ENCODE results near the gene ROR2. TPM values are rescaled to one million over a fixed set of nuclear protein-coding genes. Genes with fewer than 3 reads are reported as not detected.

The ROR2 gene
- total and polyA plus RNA-seq, 2 donors (not counting 3 experiments of a cell fraction or from before 2014, with no cell fraction given) = not detected

DNA sequence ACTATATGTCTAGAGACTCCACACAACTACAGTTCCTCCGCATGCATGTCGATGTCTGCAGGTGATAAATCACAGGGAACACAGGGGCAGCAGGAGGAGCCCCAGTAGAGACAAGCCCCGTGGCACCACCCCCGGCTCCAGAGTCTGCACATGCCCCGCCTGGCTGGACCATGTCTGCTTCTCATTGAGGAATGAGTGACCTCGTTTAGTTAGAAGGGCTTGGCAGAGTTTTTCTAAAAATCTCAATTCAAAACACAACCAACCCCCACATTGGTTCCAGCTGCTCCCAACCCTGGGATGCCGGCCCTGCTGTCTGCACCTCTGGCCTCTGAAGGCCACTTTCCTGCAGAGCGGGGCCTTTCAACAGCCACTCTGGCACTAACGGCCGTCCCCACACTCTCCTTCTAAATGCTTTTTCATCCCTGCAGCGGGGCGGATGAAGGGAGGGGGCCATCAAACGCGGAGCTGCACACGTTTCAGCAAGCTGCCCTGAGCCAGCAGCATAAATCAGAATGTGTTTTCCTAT is 106.3 kb downstream of the ROR2 start:
- H3K27ac ChIP-seq (ENCODE audit: insufficient read depth, low read depth, low read length) = no peak overlapping the region
- ChIA-PET POLR2A (no interaction called here), CTCF (no interaction called here)
- no peaks in the 10 kb centered on the region for H3K9me1 ChIP-seq (replicated peaks; ENCODE audit: control insufficient read depth, extremely low read depth, insufficient read depth, low read length)
- H3K9ac ChIP-seq (replicated peaks; ENCODE audit: extremely low read depth, insufficient read depth, low read length) = no peak overlapping the region
- H3K79me2 ChIP-seq (ENCODE audit: control insufficient read depth, insufficient read depth, low read length) = no peaks in the 10 kb centered on the region
- BruUV-seq (replicated peaks) = no TSS peak
- TF ChIP-seq FOS (IDR thresholded peaks at IDR 0.05; ENCODE audit: borderline replicate concordance, insufficient read depth, low read length) (no peak), POLR2AphosphoS5 (IDR thresholded peaks at IDR 0.05; ENCODE audit: insufficient read depth, low read depth, low read length) (no peak), POLR2A (IDR thresholded peaks at IDR 0.05; ENCODE audit: low read depth, low read length) (no peak), JUN (IDR thresholded peaks at IDR 0.05; ENCODE audit: borderline replicate concordance, insufficient read depth, insufficient read length, low read depth) (no peak)
- TF ChIP-seq, protein P1, sequence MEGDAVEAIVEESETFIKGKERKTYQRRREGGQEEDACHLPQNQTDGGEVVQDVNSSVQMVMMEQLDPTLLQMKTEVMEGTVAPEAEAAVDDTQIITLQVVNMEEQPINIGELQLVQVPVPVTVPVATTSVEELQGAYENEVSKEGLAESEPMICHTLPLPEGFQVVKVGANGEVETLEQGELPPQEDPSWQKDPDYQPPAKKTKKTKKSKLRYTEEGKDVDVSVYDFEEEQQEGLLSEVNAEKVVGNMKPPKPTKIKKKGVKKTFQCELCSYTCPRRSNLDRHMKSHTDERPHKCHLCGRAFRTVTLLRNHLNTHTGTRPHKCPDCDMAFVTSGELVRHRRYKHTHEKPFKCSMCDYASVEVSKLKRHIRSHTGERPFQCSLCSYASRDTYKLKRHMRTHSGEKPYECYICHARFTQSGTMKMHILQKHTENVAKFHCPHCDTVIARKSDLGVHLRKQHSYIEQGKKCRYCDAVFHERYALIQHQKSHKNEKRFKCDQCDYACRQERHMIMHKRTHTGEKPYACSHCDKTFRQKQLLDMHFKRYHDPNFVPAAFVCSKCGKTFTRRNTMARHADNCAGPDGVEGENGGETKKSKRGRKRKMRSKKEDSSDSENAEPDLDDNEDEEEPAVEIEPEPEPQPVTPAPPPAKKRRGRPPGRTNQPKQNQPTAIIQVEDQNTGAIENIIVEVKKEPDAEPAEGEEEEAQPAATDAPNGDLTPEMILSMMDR (IDR thresholded peaks at IDR 0.05; ENCODE audit: extremely low read depth in 1 of 2, insufficient read depth in 1 of 2, low read depth in 1 of 2, low read length in 2 of 2) = no peak
- H3K4me3 ChIP-seq (replicated peaks in 1 of 3; ENCODE audit: insufficient read depth in 1 of 3, low read depth in 1 of 3, low read length in 3 of 3) = no peak overlapping the region
- no peaks in the 10 kb centered on the region for H3K36me3 ChIP-seq (ENCODE audit: control insufficient read depth in 2 of 2, extremely low read depth in 1 of 2, insufficient read depth in 2 of 2, low read length in 2 of 2)
- intact Hi-C loops (cut with micrococcal nuclease) = no loop called here
- H3K9me3 ChIP-seq (replicated peaks; ENCODE audit: control insufficient read depth, insufficient read depth, low read length) = no peaks in the 10 kb centered on the region
- no peak for FAIRE-seq
- H3K27me3 ChIP-seq (ENCODE audit: control insufficient read depth in 2 of 2, insufficient read depth in 2 of 2, low read length in 2 of 2) = no peaks in the 10 kb centered on the region
- dilution Hi-C loops (cut with MboI; ENCODE audit: extremely low pct_ligation_motif_present, low sequenced_read_pairs) = no loop called here
- H2AFZ ChIP-seq (ENCODE audit: low read depth, low read length) = no peak overlapping the region
- H3K4me2 ChIP-seq (ENCODE audit: insufficient read depth, low read length) = no peak overlapping the region
- H4K20me1 ChIP-seq (replicated peaks; ENCODE audit: control insufficient read depth, extremely low read depth, insufficient read depth, low read length) = no peaks in the 10 kb centered on the region
- DNase-seq (ENCODE audit: low read depth, low spot score) = no peak
- H3K4me1 ChIP-seq (ENCODE audit: control insufficient read depth, extremely low read depth, insufficient read depth, low read length) = no peaks in the 10 kb centered on the region

DNA sequence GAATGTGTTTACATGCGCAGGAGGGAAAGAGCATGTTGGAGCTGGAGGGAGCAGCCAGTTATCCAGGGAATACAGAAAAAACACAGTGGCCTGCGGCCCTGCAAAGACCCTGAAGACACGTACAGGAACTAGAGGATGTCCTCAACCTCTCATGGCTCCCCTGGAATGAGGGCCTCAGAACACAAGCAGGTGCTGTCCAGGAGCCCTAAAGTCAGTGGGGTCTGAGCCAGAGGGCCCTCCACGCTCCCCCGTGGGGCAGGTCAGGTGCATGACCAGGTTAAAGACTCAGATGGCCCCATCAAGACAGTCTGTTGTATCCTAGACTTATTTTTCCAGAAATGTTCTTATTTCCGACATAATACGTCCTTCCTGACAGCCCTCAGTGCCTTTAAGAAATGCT is 106.9 kb downstream of the ROR2 start:
- TF ChIP-seq POLR2A (IDR thresholded peaks at IDR 0.05; ENCODE audit: low read depth, low read length) = no peak
- TF ChIP-seq FOS (IDR thresholded peaks at IDR 0.05; ENCODE audit: borderline replicate concordance, insufficient read depth, low read length) = no peak
- no peak for TF ChIP-seq EZH2 (IDR thresholded peaks at IDR 0.05; ENCODE audit: borderline replicate concordance, low read depth, low read length, severe bottlenecking)
- TF ChIP-seq, protein P2, sequence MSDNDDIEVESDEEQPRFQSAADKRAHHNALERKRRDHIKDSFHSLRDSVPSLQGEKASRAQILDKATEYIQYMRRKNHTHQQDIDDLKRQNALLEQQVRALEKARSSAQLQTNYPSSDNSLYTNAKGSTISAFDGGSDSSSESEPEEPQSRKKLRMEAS (IDR thresholded peaks at IDR 0.05; ENCODE audit: insufficient read depth, insufficient read length) = no peak
- TF ChIP-seq JUN (IDR thresholded peaks at IDR 0.05; ENCODE audit: borderline replicate concordance, insufficient read depth, insufficient read length, low read depth) = no peak
- TF ChIP-seq GATA2 (IDR thresholded peaks at IDR 0.05; ENCODE audit: insufficient read depth, insufficient read length, low read depth, low read length) = no peak
- TF ChIP-seq MYC (IDR thresholded peaks at IDR 0.05; ENCODE audit: low read depth, low read length) = no peak
- TF ChIP-seq POLR2AphosphoS5 (IDR thresholded peaks at IDR 0.05; ENCODE audit: insufficient read depth, low read depth, low read length) = no peak
- no peaks in the 10 kb centered on the region for H3K4me1 ChIP-seq (ENCODE audit: control insufficient read depth, extremely low read depth, insufficient read depth, low read length)
- no peak overlapping the region for H3K27ac ChIP-seq (ENCODE audit: insufficient read depth, low read depth, low read length)
- no peak overlapping the region for H3K4me2 ChIP-seq (ENCODE audit: insufficient read depth, low read length)
- BruUV-seq (replicated peaks) = no TSS peak
- H3K4me3 ChIP-seq (replicated peaks in 1 of 3; ENCODE audit: insufficient read depth in 1 of 3, low read depth in 1 of 3, low read length in 3 of 3) = no peak overlapping the region
- FAIRE-seq = no peak
- DNase-seq (ENCODE audit: low read depth, low spot score) = no peak
- intact Hi-C loops (cut with micrococcal nuclease) (no loop called here), dilution Hi-C loops (cut with MboI; ENCODE audit: extremely low pct_ligation_motif_present, low sequenced_read_pairs) (no loop called here)
- ChIA-PET CTCF (no interaction called here), POLR2A (no interaction called here)
- no peaks in the 10 kb centered on the region for H3K9me3 ChIP-seq (replicated peaks; ENCODE audit: control insufficient read depth, insufficient read depth, low read length)
- no peak overlapping the region for H2AFZ ChIP-seq (ENCODE audit: low read depth, low read length)
- no peaks in the 10 kb centered on the region for H4K20me1 ChIP-seq (replicated peaks; ENCODE audit: control insufficient read depth, extremely low read depth, insufficient read depth, low read length)
- no peaks in the 10 kb centered on the region for H3K27me3 ChIP-seq (ENCODE audit: control insufficient read depth in 2 of 2, insufficient read depth in 2 of 2, low read length in 2 of 2)
- no peaks in the 10 kb centered on the region for H3K9me1 ChIP-seq (replicated peaks; ENCODE audit: control insufficient read depth, extremely low read depth, insufficient read depth, low read length)
- no peaks in the 10 kb centered on the region for H3K36me3 ChIP-seq (ENCODE audit: control insufficient read depth in 2 of 2, extremely low read depth in 1 of 2, insufficient read depth in 2 of 2, low read length in 2 of 2)
- H3K79me2 ChIP-seq (ENCODE audit: control insufficient read depth, insufficient read depth, low read length) = no peaks in the 10 kb centered on the region
- no peak overlapping the region for H3K9ac ChIP-seq (replicated peaks; ENCODE audit: extremely low read depth, insufficient read depth, low read length)

All from endothelial cell of umbilical vein (primary cell).